Measurements from ENCODE around the gene GPT2. TPM values are rescaled to one million over a fixed set of nuclear protein-coding genes. Genes with fewer than 3 reads are reported as not detected.

GPT2 gene
- total RNA-seq, 1 experiment from 2014 or later: 14.8 TPM

- H3K4me3 ChIP-seq: no peak overlapping the region
- no peaks in the 10 kb centered on the region for H3K9me3 ChIP-seq (replicated peaks)
- no peaks in the 10 kb centered on the region for H3K27me3 ChIP-seq (replicated peaks)
- no peak overlapping the region for H3K27ac ChIP-seq
- peaks cover 7% of the 10 kb centered on the region; the same call in 1 of the 2 replicates for H3K36me3 ChIP-seq
- peaks cover 9% of the 10 kb centered on the region for H3K4me1 ChIP-seq (replicated peaks)
- DNase-seq (ENCODE audit: low read depth in 1 of 2, low spot score in 2 of 2): no peak
Measured at GRCh38 chr16:46896314-46896968, 12.3 kb downstream of the GPT2 start.

- peaks cover 7% of the 10 kb centered on the region; the same call in 1 of the 2 replicates for H3K36me3 ChIP-seq
- H3K9me3 ChIP-seq (replicated peaks): no peaks in the 10 kb centered on the region
- no peaks in the 10 kb centered on the region for H3K27me3 ChIP-seq (replicated peaks)
- peaks cover 9% of the 10 kb centered on the region for H3K4me1 ChIP-seq (replicated peaks)
- no peak overlapping the region for H3K27ac ChIP-seq
- no peak for DNase-seq (ENCODE audit: low read depth in 1 of 2, low spot score in 2 of 2)
- no peak overlapping the region for H3K4me3 ChIP-seq
Measured at GRCh38 chr16:46897471-46897870, 13.3 kb downstream of the GPT2 start.

- H3K27ac ChIP-seq: no peak overlapping the region
- peaks cover 9% of the 10 kb centered on the region for H3K4me1 ChIP-seq (replicated peaks)
- H3K27me3 ChIP-seq (replicated peaks): no peaks in the 10 kb centered on the region
- no peak overlapping the region for H3K4me3 ChIP-seq
- H3K36me3 ChIP-seq: peaks cover 7% of the 10 kb centered on the region; the same call in 1 of the 2 replicates
- no peaks in the 10 kb centered on the region for H3K9me3 ChIP-seq (replicated peaks)
- DNase-seq (ENCODE audit: low read depth in 1 of 2, low spot score in 2 of 2): no peak
Measured at GRCh38 chr16:46898006-46898405, 13.8 kb downstream of the GPT2 start.

GRCh38 chr16:46899443-46900143 is 15.4 kb downstream of the GPT2 start:
- Histone ChIP-seq H3K4me3 (no peak overlapping the region), H3K4me1 (replicated peaks) (peaks cover 9% of the 10 kb centered on the region), H3K27me3 (replicated peaks) (no peaks in the 10 kb centered on the region), H3K36me3 (peaks cover 7% of the 10 kb centered on the region; the same call in 1 of the 2 replicates), H3K27ac (peak overlapping the region; percentile 35), H3K9me3 (replicated peaks) (no peaks in the 10 kb centered on the region)
- peak; percentile 35 to 59 for DNase-seq (ENCODE audit: low read depth in 1 of 2, low spot score in 2 of 2)

GRCh38 chr16:46900455-46901235 is 16.5 kb downstream of the GPT2 start:
- Histone ChIP-seq H3K4me3 (no peak overlapping the region), H3K9me3 (replicated peaks) (no peaks in the 10 kb centered on the region), H3K4me1 (replicated peaks) (peaks cover 9% of the 10 kb centered on the region), H3K36me3 (peaks cover 7% of the 10 kb centered on the region; the same call in 1 of the 2 replicates), H3K27ac (no peak overlapping the region), H3K27me3 (replicated peaks) (no peaks in the 10 kb centered on the region)
- no peak for DNase-seq (ENCODE audit: low read depth in 1 of 2, low spot score in 2 of 2)

- Histone ChIP-seq H3K4me1 (replicated peaks) (peaks cover 9% of the 10 kb centered on the region), H3K27ac (no peak overlapping the region), H3K9me3 (replicated peaks) (no peaks in the 10 kb centered on the region), H3K4me3 (no peak overlapping the region), H3K27me3 (replicated peaks) (no peaks in the 10 kb centered on the region), H3K36me3 (peaks cover 7% of the 10 kb centered on the region; the same call in 1 of the 2 replicates)
- DNase-seq (ENCODE audit: low read depth in 1 of 2, low spot score in 2 of 2): no peak
Measured at GRCh38 chr16:46901709-46902108, 17.5 kb downstream of the GPT2 start.

- H3K27me3 ChIP-seq (replicated peaks): no peaks in the 10 kb centered on the region
- no peak for DNase-seq (ENCODE audit: low read depth in 1 of 2, low spot score in 2 of 2)
Measured at GRCh38 chr16:46903255-46903905, 19.2 kb downstream of the GPT2 start.

GRCh38 chr16:46904471-46904870 is 20.3 kb downstream of the GPT2 start:
- H3K4me3 ChIP-seq: no peak overlapping the region
- DNase-seq (ENCODE audit: low read depth in 1 of 2, low spot score in 2 of 2): no peak
- H3K9me3 ChIP-seq (replicated peaks): no peaks in the 10 kb centered on the region
- H3K4me1 ChIP-seq (replicated peaks): peaks cover 4% of the 10 kb centered on the region
- H3K36me3 ChIP-seq: no peaks in the 10 kb centered on the region; the same call in 1 of the 2 replicates
- no peaks in the 10 kb centered on the region for H3K27me3 ChIP-seq (replicated peaks)
- no peak overlapping the region for H3K27ac ChIP-seq

More at GRCh38 chr16:46903255-46903905, 19.2 kb downstream of the GPT2 start:
- Histone ChIP-seq H3K36me3 (peaks cover 3% of the 10 kb centered on the region; the same call in 1 of the 2 replicates), H3K9me3 (replicated peaks) (no peaks in the 10 kb centered on the region), H3K4me1 (replicated peaks) (peaks cover 9% of the 10 kb centered on the region), H3K4me3 (no peak overlapping the region), H3K27ac (no peak overlapping the region)

- Histone ChIP-seq H3K27ac (no peak overlapping the region), H3K27me3 (replicated peaks) (no peaks in the 10 kb centered on the region), H3K4me3 (no peak overlapping the region), H3K9me3 (replicated peaks) (no peaks in the 10 kb centered on the region), H3K36me3 (peaks cover 2% of the 10 kb centered on the region; the same call in 1 of the 2 replicates), H3K4me1 (replicated peaks) (no peaks in the 10 kb centered on the region)
- DNase-seq (ENCODE audit: low read depth in 1 of 2, low spot score in 2 of 2): no peak
Measured at GRCh38 chr16:46906360-46907060, 22.3 kb downstream of the GPT2 start.

GRCh38 chr16:46907061-46907774 is 23.1 kb downstream of the GPT2 start:
- H3K4me1 ChIP-seq (replicated peaks): no peaks in the 10 kb centered on the region
- H3K4me3 ChIP-seq: no peak overlapping the region
- no peak overlapping the region for H3K27ac ChIP-seq
- H3K9me3 ChIP-seq (replicated peaks): no peaks in the 10 kb centered on the region
- H3K36me3 ChIP-seq: peaks cover 2% of the 10 kb centered on the region; the same call in 1 of the 2 replicates
- DNase-seq (ENCODE audit: low read depth in 1 of 2, low spot score in 2 of 2): no peak
- no peaks in the 10 kb centered on the region for H3K27me3 ChIP-seq (replicated peaks)

- H3K27me3 ChIP-seq (replicated peaks): no peaks in the 10 kb centered on the region
- peak; percentile 53 to 71 for DNase-seq (ENCODE audit: low read depth in 1 of 2, low spot score in 2 of 2)
- peaks cover 2% of the 10 kb centered on the region; the same call in 1 of the 2 replicates for H3K36me3 ChIP-seq
- no peaks in the 10 kb centered on the region for H3K4me1 ChIP-seq (replicated peaks)
- H3K9me3 ChIP-seq (replicated peaks): no peaks in the 10 kb centered on the region
- H3K27ac ChIP-seq: no peak overlapping the region
- H3K4me3 ChIP-seq: no peak overlapping the region
Measured at GRCh38 chr16:46908540-46909372, 24.6 kb downstream of the GPT2 start.

GRCh38 chr16:46911038-46911437 is 26.9 kb downstream of the GPT2 start:
- no peak for DNase-seq (ENCODE audit: low read depth in 1 of 2, low spot score in 2 of 2)
- Histone ChIP-seq H3K36me3 (peaks cover 2% of the 10 kb centered on the region; the same call in 1 of the 2 replicates), H3K4me3 (no peak overlapping the region), H3K4me1 (replicated peaks) (no peaks in the 10 kb centered on the region), H3K27ac (no peak overlapping the region), H3K27me3 (replicated peaks) (no peaks in the 10 kb centered on the region), H3K9me3 (replicated peaks) (no peaks in the 10 kb centered on the region)
